ENCODE data around the gene KCNJ16.

KCNJ16 gene

DNA sequence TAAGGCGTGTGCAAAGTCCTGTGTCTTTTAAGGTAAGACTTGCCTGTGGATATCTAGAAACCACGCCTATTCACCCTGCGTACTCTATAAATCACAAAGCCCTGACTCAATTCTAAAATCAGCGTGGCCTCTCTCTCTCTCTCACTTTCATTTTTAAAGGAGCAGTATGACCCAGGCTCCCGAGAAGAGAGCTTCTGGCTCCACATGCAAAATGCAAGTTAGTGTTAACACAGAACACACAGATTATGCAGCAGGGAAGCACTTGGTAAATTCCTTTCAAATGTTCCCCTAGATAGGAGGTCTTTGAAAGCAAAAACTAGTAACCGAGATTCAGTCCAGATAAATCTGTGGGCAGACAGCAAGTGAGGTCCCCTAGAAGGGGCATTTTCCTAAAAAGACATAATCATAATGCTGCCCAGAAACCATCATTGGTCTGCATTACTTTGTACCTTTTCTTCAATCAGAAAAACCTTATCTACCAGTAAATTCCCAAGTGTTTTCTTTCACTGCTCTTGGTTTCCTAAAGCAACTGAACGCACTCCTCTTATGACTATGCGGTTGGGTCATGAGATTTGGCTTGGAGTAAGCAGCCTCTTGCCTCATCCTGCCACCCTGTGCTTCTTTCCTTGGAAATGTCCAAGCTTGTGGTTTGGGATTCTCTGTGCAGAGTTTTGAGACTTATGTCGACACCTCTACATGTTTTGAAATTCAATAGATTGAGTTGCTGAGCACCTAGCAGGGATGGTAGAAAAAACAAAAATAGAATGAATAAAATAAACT, 62.6 kb downstream of the KCNJ16 start:
- peak; percentile 52 for DNase-seq (ENCODE audit: low read depth)
- TF ChIP-seq, protein P1, sequence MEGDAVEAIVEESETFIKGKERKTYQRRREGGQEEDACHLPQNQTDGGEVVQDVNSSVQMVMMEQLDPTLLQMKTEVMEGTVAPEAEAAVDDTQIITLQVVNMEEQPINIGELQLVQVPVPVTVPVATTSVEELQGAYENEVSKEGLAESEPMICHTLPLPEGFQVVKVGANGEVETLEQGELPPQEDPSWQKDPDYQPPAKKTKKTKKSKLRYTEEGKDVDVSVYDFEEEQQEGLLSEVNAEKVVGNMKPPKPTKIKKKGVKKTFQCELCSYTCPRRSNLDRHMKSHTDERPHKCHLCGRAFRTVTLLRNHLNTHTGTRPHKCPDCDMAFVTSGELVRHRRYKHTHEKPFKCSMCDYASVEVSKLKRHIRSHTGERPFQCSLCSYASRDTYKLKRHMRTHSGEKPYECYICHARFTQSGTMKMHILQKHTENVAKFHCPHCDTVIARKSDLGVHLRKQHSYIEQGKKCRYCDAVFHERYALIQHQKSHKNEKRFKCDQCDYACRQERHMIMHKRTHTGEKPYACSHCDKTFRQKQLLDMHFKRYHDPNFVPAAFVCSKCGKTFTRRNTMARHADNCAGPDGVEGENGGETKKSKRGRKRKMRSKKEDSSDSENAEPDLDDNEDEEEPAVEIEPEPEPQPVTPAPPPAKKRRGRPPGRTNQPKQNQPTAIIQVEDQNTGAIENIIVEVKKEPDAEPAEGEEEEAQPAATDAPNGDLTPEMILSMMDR (IDR thresholded peaks at IDR 0.05; ENCODE audit: control insufficient read depth, extremely low read depth, insufficient read depth) = no peak
- peak overlapping the region; percentile 5; the same call in 1 of the 2 replicates for H3K4me3 ChIP-seq (ENCODE audit: low read depth, low read length)

DNA sequence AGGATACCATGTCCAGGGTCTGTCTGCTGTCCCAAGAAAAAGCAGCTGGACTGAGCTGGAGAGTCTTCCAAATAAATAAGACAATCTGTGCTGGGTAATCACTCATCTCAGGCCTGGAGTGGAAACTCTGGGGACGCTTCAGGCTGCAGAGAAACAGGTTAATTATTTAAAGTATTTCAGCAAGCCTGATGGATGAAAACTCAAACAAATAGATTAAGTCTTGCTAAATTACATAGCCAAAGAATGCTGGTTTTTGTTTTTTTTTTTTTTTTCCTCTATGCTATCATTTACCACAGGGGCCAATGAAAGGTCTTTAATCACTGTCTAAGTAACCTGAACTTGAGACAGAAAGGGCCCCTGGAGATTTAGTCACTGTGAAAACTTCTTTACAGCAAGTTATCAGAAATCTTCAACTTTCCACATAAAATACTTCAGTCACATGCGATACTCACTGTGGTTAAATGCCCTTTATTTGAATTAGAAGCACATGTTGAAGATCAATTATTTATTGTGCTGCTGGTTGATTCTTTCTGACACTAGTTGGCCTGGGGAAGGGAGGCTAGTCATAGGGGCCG, 63.4 kb downstream of the KCNJ16 start:
- no peak for DNase-seq (ENCODE audit: low read depth)
- H3K4me3 ChIP-seq (ENCODE audit: low read depth, low read length) = no peak overlapping the region
- TF ChIP-seq, protein P1 (IDR thresholded peaks at IDR 0.05; ENCODE audit: control insufficient read depth, extremely low read depth, insufficient read depth) = no peak

DNA sequence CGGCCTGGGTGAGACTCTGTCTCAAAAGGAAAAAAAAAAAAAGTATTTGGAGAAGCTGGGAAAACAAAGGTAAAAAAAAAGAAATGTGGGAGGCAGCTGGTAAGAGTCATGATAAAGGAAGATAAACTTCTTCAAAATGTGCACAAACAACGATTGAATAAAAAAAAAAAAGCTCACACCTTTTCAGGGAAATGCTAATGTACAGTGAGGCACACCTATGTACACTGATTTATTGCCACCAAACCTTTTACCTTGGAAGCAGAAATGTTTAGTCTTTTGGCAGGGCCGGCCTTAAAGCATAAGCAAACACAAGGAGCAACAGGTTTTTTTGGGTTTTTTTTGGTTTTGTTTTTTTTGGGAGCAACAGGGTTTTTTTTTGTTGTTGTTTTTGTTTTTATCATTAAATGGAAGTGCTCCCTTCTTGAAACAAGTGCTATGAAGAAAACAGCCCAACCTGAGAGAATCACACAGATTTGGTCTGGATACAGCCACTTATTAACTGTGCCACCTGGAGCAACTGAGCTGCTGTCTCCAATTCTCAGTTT, 64.5 kb downstream of the KCNJ16 start:
- no peak overlapping the region for H3K4me3 ChIP-seq (ENCODE audit: low read depth, low read length)
- DNase-seq (ENCODE audit: low read depth) = peak; percentile 17
- TF ChIP-seq, protein P1 (IDR thresholded peaks at IDR 0.05; ENCODE audit: control insufficient read depth, extremely low read depth, insufficient read depth) = no peak

DNA sequence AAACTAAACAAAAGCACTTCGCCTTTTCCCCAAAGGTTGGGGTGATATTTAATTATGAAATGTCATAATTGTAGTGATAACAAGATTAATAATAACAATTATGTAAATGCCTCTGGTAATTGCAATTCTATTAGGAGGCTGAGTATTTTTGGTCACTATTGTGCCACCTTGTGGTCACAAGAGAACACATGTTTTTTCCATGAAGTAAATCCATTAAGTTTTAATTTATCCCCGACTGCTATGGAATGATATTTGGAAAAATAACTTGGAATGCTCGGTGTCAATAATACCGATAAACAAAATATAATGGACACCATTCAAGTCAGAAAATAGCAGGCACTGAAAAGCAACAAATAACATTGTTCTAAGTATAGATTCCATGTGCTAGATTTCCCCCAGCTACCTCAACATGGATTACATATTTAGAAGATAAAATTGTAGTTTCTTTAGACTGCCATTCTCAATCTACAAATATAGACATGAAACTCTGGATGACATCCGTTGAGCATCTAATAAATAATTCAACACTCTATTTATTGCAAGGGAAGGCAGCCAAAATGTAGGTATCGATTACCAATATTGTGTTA, 69.3 kb downstream of the KCNJ16 start:
- no peak overlapping the region for H3K4me3 ChIP-seq (ENCODE audit: low read depth, low read length)
- TF ChIP-seq, protein P1 (IDR thresholded peaks at IDR 0.05; ENCODE audit: control insufficient read depth, extremely low read depth, insufficient read depth) = peak; percentile 62
- DNase-seq (ENCODE audit: low read depth) = no peak

DNA sequence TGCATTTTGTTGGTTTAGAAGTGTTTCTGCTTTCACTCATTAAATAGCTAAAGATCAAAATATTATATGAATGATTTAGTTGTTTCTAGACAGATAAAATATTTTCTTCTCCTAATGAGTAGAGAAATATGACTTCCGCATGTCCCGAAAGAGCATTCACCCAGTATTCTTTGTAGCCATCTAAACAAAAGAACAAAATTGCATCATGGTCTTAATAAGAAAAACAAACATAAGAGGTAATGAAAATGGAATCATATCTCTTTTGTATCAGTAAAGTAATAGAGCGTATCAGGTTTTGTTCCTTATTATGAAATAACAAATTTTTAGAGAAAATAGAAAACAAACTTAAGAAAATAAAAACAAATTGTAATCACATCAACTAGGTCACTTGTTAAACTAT, 78.2 kb downstream of the KCNJ16 start:
- no peak overlapping the region for H3K4me3 ChIP-seq (ENCODE audit: low read depth, low read length)
- DNase-seq (ENCODE audit: low read depth) = no peak
- TF ChIP-seq, protein P1 (IDR thresholded peaks at IDR 0.05; ENCODE audit: control insufficient read depth, extremely low read depth, insufficient read depth) = no peak

DNA sequence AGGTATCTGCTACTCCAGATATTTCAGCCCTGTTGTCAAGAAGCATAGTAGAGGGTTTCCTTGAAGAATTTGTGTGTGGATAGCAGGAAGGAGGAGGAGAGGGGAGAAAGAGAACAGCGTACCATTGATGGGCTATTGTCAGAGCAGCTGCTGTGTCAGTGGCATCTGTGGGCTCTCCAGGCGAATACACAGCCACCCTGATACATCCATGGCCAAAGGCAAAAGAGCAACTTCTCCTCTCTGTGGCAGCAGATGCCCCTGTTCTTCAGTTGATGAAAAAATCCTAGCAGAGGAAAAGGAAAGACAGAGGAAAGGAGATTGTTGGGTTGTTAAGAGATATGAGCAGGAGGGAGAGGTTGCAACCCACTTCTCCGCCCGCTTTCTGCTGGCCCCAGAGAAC, 82.1 kb downstream of the KCNJ16 start:
- TF ChIP-seq, protein P1 (IDR thresholded peaks at IDR 0.05; ENCODE audit: control insufficient read depth, extremely low read depth, insufficient read depth) = no peak
- no peak for DNase-seq (ENCODE audit: low read depth)
- no peak overlapping the region for H3K4me3 ChIP-seq (ENCODE audit: low read depth, low read length)

All from LNCaP clone FGC (cell line).